ENCODE data around the gene GLIPR2. TPM values are rescaled to one million over a fixed set of nuclear protein-coding genes. Genes with fewer than 3 reads are reported as not detected.

The GLIPR2 gene
- polyA plus RNA-seq, 4 donors, result 3.4 to 22.3 (median 14.8) TPM

- Histone ChIP-seq H3K27me3 (ENCODE audit: control insufficient read depth in 3 of 3, insufficient read depth in 3 of 3, low read length in 3 of 3) (no peaks in the 10 kb centered on the region), H3K27ac (ENCODE audit: low read depth in 1 of 3, low read length in 2 of 3) (peak overlapping the region in 2 of 3 donors; percentile 30 to 62), H3K4me3 (ENCODE audit: low read depth in 1 of 3, low read length in 3 of 3) (no peak overlapping the region), H3K9me3 (ENCODE audit: control insufficient read depth in 2 of 2, insufficient read depth in 1 of 2, low read depth in 1 of 2, low read length in 1 of 2) (peaks cover 0 to 18% of the 10 kb centered on the region in 2 donors), H3K4me1 (ENCODE audit: control insufficient read depth in 3 of 3, insufficient read depth in 2 of 3, low read depth in 1 of 3, low read length in 2 of 3) (peaks cover 2 to 13% (median 5%) of the 10 kb centered on the region in 3 donors), H3K36me3 (ENCODE audit: control insufficient read depth in 3 of 3, insufficient read depth in 2 of 3, low read depth in 1 of 3, low read length in 3 of 3) (peaks cover 0 to 36% (median 0%) of the 10 kb centered on the region in 3 donors)
- no peak for FAIRE-seq
- WGBS, 3 donors, result 78 to 95% (median 82%) methylated on average over 4 of the region's 4 CpGs
- no peak for DNase-seq
These were observed 12.7 kb downstream of the GLIPR2 start for GRCh38 chr9:36149197-36149596.

GRCh38 chr9:36150574-36151315, 14.2 kb downstream of the GLIPR2 start:
- no peak for FAIRE-seq

GRCh38 chr9:36151316-36152210, 15.0 kb downstream of the GLIPR2 start:
- no peak for FAIRE-seq
- DNase-seq, result peak in 1 of 2 donors; percentile 65
- H3K36me3 ChIP-seq (ENCODE audit: control insufficient read depth in 3 of 3, insufficient read depth in 2 of 3, low read depth in 1 of 3, low read length in 3 of 3), result peaks cover 0 to 26% (median 0%) of the 10 kb centered on the region in 3 donors
- H3K27ac ChIP-seq (ENCODE audit: low read depth in 1 of 3, low read length in 2 of 3), result peak overlapping the region in 2 of 3 donors; percentile 45 to 90
- WGBS, 3 donors, result 61 to 90% (median 70%) methylated on average over 14 of the region's 14 CpGs
- H3K9me3 ChIP-seq (ENCODE audit: control insufficient read depth in 2 of 2, insufficient read depth in 1 of 2, low read depth in 1 of 2, low read length in 1 of 2), result peaks cover 0 to 6% of the 10 kb centered on the region in 2 donors
- H3K27me3 ChIP-seq (ENCODE audit: control insufficient read depth in 3 of 3, insufficient read depth in 3 of 3, low read length in 3 of 3), result no peaks in the 10 kb centered on the region
- H3K4me3 ChIP-seq (ENCODE audit: low read depth in 1 of 3, low read length in 3 of 3), result no peak overlapping the region
- peaks cover 0 to 16% (median 5%) of the 10 kb centered on the region in 3 donors for H3K4me1 ChIP-seq (ENCODE audit: control insufficient read depth in 3 of 3, insufficient read depth in 2 of 3, low read depth in 1 of 3, low read length in 2 of 3)

More at GRCh38 chr9:36150574-36151315, 14.2 kb downstream of the GLIPR2 start:
- H3K36me3 ChIP-seq (ENCODE audit: control insufficient read depth in 3 of 3, insufficient read depth in 2 of 3, low read depth in 1 of 3, low read length in 3 of 3), result peaks cover 0 to 29% (median 0%) of the 10 kb centered on the region in 3 donors
- no peak for DNase-seq
- H3K27me3 ChIP-seq (ENCODE audit: control insufficient read depth in 3 of 3, insufficient read depth in 3 of 3, low read length in 3 of 3), result no peaks in the 10 kb centered on the region
- WGBS, 3 donors, result 64 to 88% (median 66%) methylated on average over 4 of the region's 4 CpGs
- peak overlapping the region in 2 of 3 donors; percentile 45 to 90 for H3K27ac ChIP-seq (ENCODE audit: low read depth in 1 of 3, low read length in 2 of 3)
- peaks cover 0 to 11% of the 10 kb centered on the region in 2 donors for H3K9me3 ChIP-seq (ENCODE audit: control insufficient read depth in 2 of 2, insufficient read depth in 1 of 2, low read depth in 1 of 2, low read length in 1 of 2)
- H3K4me3 ChIP-seq (ENCODE audit: low read depth in 1 of 3, low read length in 3 of 3), result no peak overlapping the region
- H3K4me1 ChIP-seq (ENCODE audit: control insufficient read depth in 3 of 3, insufficient read depth in 2 of 3, low read depth in 1 of 3, low read length in 2 of 3), result peaks cover 0 to 16% (median 5%) of the 10 kb centered on the region in 3 donors

GRCh38 chr9:36152741-36153438, 16.4 kb downstream of the GLIPR2 start:
- Histone ChIP-seq H3K4me3 (ENCODE audit: low read depth in 1 of 3, low read length in 3 of 3) (no peak overlapping the region), H3K36me3 (ENCODE audit: control insufficient read depth in 3 of 3, insufficient read depth in 2 of 3, low read depth in 1 of 3, low read length in 3 of 3) (peaks cover 0 to 22% (median 0%) of the 10 kb centered on the region in 3 donors), H3K27me3 (ENCODE audit: control insufficient read depth in 3 of 3, insufficient read depth in 3 of 3, low read length in 3 of 3) (no peaks in the 10 kb centered on the region), H3K9me3 (ENCODE audit: control insufficient read depth in 2 of 2, insufficient read depth in 1 of 2, low read depth in 1 of 2, low read length in 1 of 2) (peaks cover 0 to 4% of the 10 kb centered on the region in 2 donors), H3K27ac (ENCODE audit: low read depth in 1 of 3, low read length in 2 of 3) (peak overlapping the region in 1 of 3 donors; percentile 45), H3K4me1 (ENCODE audit: control insufficient read depth in 3 of 3, insufficient read depth in 2 of 3, low read depth in 1 of 3, low read length in 2 of 3) (peaks cover 0 to 13% (median 5%) of the 10 kb centered on the region in 3 donors)
- FAIRE-seq (no peak), DNase-seq (no peak)
- WGBS, 3 donors, result 88 to 95% (median 94%) methylated on average over 10 of the region's 10 CpGs

- no peak for FAIRE-seq
- peaks cover 0 to 4% of the 10 kb centered on the region in 2 donors for H3K9me3 ChIP-seq (ENCODE audit: control insufficient read depth in 2 of 2, insufficient read depth in 1 of 2, low read depth in 1 of 2, low read length in 1 of 2)
- H3K36me3 ChIP-seq (ENCODE audit: control insufficient read depth in 3 of 3, insufficient read depth in 2 of 3, low read depth in 1 of 3, low read length in 3 of 3), result peaks cover 0 to 16% (median 0%) of the 10 kb centered on the region in 3 donors
- WGBS, 3 donors, result 71 to 78% (median 77%) methylated on average over 9 of the region's 9 CpGs
- H3K4me1 ChIP-seq (ENCODE audit: control insufficient read depth in 3 of 3, insufficient read depth in 2 of 3, low read depth in 1 of 3, low read length in 2 of 3), result peaks cover 0 to 13% (median 0%) of the 10 kb centered on the region in 3 donors
- peak overlapping the region in 2 of 3 donors; percentile 60 to 79 for H3K27ac ChIP-seq (ENCODE audit: low read depth in 1 of 3, low read length in 2 of 3)
- H3K4me3 ChIP-seq (ENCODE audit: low read depth in 1 of 3, low read length in 3 of 3), result no peak overlapping the region
- no peak for DNase-seq
- H3K27me3 ChIP-seq (ENCODE audit: control insufficient read depth in 3 of 3, insufficient read depth in 3 of 3, low read length in 3 of 3), result no peaks in the 10 kb centered on the region
These were observed 17.2 kb downstream of the GLIPR2 start for GRCh38 chr9:36153746-36154145.

GRCh38 chr9:36154331-36154952, 17.9 kb downstream of the GLIPR2 start:
- Histone ChIP-seq H3K4me1 (ENCODE audit: control insufficient read depth in 3 of 3, insufficient read depth in 2 of 3, low read depth in 1 of 3, low read length in 2 of 3) (peaks cover 0 to 13% (median 0%) of the 10 kb centered on the region in 3 donors), H3K4me3 (ENCODE audit: low read depth in 1 of 3, low read length in 3 of 3) (no peak overlapping the region), H3K27me3 (ENCODE audit: control insufficient read depth in 3 of 3, insufficient read depth in 3 of 3, low read length in 3 of 3) (no peaks in the 10 kb centered on the region), H3K27ac (ENCODE audit: low read depth in 1 of 3, low read length in 2 of 3) (peak overlapping the region in 2 of 3 donors; percentile 60 to 87), H3K36me3 (ENCODE audit: control insufficient read depth in 3 of 3, insufficient read depth in 2 of 3, low read depth in 1 of 3, low read length in 3 of 3) (peaks cover 0 to 15% (median 0%) of the 10 kb centered on the region in 3 donors), H3K9me3 (ENCODE audit: control insufficient read depth in 2 of 2, insufficient read depth in 1 of 2, low read depth in 1 of 2, low read length in 1 of 2) (peaks cover 0 to 4% of the 10 kb centered on the region in 2 donors)
- DNase-seq (no peak), FAIRE-seq (no peak)
- 40 to 77% (median 62%) methylated on average over 11 of the region's 11 CpGs for WGBS, 3 donors

- H3K27me3 ChIP-seq (ENCODE audit: control insufficient read depth in 3 of 3, insufficient read depth in 3 of 3, low read length in 3 of 3), result no peaks in the 10 kb centered on the region
- no peak overlapping the region for H3K4me3 ChIP-seq (ENCODE audit: low read depth in 1 of 3, low read length in 3 of 3)
- DNase-seq, result no peak
- H3K27ac ChIP-seq (ENCODE audit: low read depth in 1 of 3, low read length in 2 of 3), result no peak overlapping the region
- FAIRE-seq, result no peak
- H3K4me1 ChIP-seq (ENCODE audit: control insufficient read depth in 3 of 3, insufficient read depth in 2 of 3, low read depth in 1 of 3, low read length in 2 of 3), result peaks cover 0 to 10% (median 0%) of the 10 kb centered on the region in 3 donors
- peaks cover 0 to 7% (median 0%) of the 10 kb centered on the region in 3 donors for H3K36me3 ChIP-seq (ENCODE audit: control insufficient read depth in 3 of 3, insufficient read depth in 2 of 3, low read depth in 1 of 3, low read length in 3 of 3)
- 90 to 97% (median 93%) methylated on average over 6 of the region's 6 CpGs for WGBS, 3 donors
- peaks cover 0 to 4% of the 10 kb centered on the region in 2 donors for H3K9me3 ChIP-seq (ENCODE audit: control insufficient read depth in 2 of 2, insufficient read depth in 1 of 2, low read depth in 1 of 2, low read length in 1 of 2)
These were observed 19.6 kb downstream of the GLIPR2 start for GRCh38 chr9:36156116-36156515.
